HK-2 (cell line): Measurements from ENCODE around the gene ZNF24.

Experiments
- DNase-seq: peaks from one replicate; pipeline ENCODE4 v3.0.0-alpha.2; 2018; ENCODE audit not compliant: unreplicated experiment

Gene ZNF24

GRCh38 chr18:35355140-35355618, 11.0 kb upstream of the ZNF24 start:
- no peak for DNase-seq

GRCh38 chr18:35352778-35353177, 8.6 kb upstream of the ZNF24 start:
- DNase-seq = no peak

GRCh38 chr18:35352283-35352682, 8.1 kb upstream of the ZNF24 start:
- no peak for DNase-seq

DNA sequence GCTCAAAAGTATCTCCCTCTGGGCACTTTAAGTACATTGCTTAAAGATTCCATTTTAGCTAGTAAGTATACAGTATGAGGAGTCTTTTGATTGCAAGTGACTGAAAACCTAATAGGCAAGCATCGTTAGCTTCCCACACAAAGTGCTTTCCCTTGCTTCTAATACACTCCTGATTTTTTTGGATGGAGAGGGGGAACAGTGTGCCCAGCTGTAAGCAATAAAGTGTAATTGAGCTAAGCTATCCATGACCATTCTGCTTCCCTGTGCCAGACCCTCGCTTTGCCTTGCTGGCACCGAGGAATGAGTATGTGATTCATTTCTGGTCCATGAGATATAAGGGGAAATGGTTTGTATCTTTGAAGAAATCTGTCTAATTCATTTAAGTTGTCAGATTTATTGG, 3.8 kb upstream of the ZNF24 start:
- DNase-seq = no peak

- DNase-seq = no peak
Measured at GRCh38 chr18:35345950-35346349, 1.7 kb upstream of the ZNF24 start.

DNA sequence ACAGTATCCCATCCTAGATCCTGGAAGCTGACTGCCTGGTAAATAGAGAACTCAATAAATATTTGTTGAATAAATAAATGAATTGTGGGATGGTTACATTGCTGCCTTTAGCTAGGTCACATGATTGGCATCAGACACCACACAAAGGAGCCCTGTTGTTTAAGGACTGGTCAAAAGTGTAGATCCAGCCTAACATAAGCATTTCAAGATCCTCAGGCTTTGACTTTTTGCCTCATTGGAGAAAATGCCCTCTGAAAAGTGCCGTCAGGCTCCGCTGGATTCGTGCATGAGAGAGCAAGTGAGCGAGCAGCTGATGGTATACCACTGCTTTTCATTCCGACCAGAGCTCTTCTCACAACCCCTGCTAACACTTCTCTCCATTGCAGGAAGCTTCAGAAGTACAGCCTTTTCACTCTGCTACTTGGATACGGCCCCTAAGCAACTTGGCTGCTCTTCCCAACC, 1.3 kb upstream of the ZNF24 start:
- no peak for DNase-seq

GRCh38 chr18:35344736-35345459, 678 bp upstream of the ZNF24 start:
- DNase-seq = no peak

- no peak for DNase-seq
Measured at GRCh38 chr18:35343488-35343935, 708 bp downstream of the ZNF24 start.

DNA sequence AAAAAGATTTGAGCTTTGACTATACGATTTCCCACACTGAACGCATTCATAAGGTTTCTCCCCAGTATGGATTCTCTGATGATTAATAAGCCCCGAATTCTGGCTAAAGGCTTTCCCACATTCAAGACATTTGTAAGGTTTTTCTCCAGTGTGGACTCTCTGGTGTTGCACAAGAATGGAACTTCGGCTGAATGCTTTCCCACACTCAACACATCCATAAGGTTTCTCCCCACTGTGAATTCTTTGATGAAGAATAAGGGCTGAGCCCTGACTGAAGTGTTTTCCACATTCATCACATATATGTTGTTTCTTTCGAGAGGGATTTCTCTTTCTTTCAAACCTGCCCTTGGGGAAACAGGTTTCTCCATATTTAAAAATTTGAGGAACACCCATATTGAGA, 6.9 kb downstream of the ZNF24 start:
- DNase-seq = no peak

DNA sequence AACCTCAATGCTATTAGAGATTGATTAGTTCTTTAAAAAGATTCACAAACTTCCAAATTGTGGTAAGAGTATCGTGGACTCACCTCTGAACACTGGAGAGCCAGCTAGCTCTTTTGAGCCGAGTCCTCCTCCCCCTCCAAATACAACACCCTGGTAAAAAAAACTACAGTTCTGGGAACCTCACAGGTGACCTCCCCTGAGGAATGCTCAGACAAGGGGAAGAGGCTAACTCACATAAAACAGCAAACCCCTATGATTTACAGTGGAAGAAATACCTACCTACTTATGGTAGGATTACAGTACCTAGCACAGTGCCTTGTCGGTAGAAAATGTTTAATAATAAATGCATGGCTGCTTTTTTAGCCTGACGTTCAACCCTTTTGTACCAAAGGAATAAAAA, 8.4 kb downstream of the ZNF24 start:
- no peak for DNase-seq

GRCh38 chr18:35334821-35335220, 9.4 kb downstream of the ZNF24 start:
- no peak for DNase-seq

DNA sequence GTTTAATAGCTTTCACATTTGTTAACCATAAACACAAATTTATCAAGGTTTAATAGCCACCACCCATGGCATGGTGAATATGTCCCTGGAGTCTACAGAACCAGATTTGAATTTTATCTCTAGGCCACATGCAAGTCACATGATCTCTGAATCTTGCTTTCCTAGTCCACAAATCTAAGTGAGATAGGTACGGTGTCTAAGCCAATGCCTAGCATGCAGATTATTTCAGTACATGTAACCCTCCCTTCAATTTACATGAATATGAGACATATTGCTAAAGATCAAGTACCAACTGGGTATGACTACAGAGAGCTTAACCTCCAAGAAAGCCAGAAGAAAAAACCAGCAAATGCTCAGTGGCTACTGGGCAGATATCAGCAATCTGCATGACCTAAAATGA, 10.0 kb downstream of the ZNF24 start:
- no peak for DNase-seq

- no peak for DNase-seq
Measured at GRCh38 chr18:35331367-35332087, 12.7 kb downstream of the ZNF24 start.

DNA sequence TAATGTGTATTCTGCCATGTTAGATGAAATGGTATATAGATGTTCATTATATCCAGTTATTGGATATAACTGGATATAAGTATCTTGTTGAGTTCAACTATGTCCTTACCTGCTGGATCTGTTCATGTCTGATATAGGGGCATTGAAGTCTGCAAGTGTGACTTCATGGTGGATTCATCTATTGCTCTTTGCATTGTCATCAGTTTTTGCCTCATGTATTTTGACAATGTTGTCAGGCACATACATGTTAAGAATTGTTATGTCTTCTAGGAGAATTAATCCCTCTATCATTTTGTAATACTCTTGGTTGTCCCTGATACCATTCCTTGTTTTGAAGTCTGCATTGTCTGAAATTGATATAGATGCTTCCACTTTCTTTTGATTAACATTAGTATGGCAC, 15.4 kb downstream of the ZNF24 start:
- DNase-seq = no peak

GRCh38 chr18:35326695-35327387, 17.4 kb downstream of the ZNF24 start:
- DNase-seq = no peak

GRCh38 chr18:35324926-35325655, 19.1 kb downstream of the ZNF24 start:
- DNase-seq = no peak

- DNase-seq = no peak
Measured at GRCh38 chr18:35322486-35323458, 21.4 kb downstream of the ZNF24 start.

DNA sequence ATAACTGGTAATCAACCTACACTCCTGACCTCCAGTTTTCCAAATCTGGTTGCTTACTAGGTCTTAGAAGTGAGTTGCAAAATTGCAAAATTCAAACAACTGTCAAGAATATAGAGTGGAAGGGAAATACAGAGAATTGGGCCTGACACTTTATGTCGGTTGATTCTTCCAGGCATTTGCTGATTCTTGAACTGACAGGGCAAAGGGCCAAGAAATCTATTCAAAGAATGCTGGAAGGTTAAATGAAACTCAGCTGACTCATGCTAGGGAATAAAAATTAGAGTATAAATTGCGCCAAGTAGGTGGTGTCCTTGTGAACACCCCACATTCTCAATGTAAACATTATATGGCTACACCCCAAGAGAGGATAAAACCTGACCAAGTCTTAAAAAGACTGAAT, 32.7 kb downstream of the ZNF24 start:
- DNase-seq = no peak

- DNase-seq = no peak
Measured at GRCh38 chr18:35306588-35307250, 37.5 kb downstream of the ZNF24 start.

DNA sequence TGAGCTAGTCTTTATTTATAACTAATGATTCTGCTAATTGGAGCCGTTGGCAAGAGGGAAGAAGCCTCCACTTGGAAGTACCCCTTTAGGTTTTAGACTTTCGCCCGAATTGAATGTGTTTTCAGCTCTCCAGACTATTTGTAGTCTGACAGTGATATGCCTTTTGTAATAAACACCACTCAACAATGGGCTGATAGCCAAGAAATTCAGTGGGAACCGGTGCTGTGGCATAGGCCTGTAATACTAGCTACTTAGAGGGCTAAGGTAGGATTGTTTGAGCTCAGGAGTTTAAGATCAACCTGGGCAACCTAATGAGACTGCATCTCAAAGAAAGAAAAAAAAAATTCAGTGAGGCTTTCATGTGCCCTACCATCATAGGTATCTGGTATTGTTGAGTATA, 40.6 kb downstream of the ZNF24 start:
- no peak for DNase-seq
